ENCODE results near the gene TSTD1. TPM values are rescaled to one million over a fixed set of nuclear protein-coding genes. Genes with fewer than 3 reads are reported as not detected.

TSTD1 gene
- total and polyA plus RNA-seq, 2 experiments from 2014 or later = 94.9 to 244 TPM

DNA sequence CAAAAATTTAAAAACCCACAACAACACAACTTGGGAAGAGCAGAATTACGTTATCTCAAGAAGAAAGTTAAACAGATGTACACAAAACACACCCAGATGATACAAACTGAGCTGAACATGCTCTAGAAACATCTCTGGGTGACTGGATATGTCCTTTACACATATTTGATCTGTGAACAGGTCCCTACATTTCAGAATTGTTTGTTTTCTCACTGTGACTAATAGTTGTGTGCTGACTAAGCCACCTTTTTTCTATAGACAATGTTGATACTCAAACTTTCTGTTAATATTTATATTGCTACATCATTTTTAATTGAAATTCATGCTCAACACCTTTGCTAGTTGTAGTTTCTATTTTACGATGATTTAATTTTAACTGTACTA lies 16.8 kb downstream of the TSTD1 start (continued):
- TF ChIP-seq, protein P1, sequence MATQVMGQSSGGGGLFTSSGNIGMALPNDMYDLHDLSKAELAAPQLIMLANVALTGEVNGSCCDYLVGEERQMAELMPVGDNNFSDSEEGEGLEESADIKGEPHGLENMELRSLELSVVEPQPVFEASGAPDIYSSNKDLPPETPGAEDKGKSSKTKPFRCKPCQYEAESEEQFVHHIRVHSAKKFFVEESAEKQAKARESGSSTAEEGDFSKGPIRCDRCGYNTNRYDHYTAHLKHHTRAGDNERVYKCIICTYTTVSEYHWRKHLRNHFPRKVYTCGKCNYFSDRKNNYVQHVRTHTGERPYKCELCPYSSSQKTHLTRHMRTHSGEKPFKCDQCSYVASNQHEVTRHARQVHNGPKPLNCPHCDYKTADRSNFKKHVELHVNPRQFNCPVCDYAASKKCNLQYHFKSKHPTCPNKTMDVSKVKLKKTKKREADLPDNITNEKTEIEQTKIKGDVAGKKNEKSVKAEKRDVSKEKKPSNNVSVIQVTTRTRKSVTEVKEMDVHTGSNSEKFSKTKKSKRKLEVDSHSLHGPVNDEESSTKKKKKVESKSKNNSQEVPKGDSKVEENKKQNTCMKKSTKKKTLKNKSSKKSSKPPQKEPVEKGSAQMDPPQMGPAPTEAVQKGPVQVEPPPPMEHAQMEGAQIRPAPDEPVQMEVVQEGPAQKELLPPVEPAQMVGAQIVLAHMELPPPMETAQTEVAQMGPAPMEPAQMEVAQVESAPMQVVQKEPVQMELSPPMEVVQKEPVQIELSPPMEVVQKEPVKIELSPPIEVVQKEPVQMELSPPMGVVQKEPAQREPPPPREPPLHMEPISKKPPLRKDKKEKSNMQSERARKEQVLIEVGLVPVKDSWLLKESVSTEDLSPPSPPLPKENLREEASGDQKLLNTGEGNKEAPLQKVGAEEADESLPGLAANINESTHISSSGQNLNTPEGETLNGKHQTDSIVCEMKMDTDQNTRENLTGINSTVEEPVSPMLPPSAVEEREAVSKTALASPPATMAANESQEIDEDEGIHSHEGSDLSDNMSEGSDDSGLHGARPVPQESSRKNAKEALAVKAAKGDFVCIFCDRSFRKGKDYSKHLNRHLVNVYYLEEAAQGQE (IDR thresholded peaks at IDR 0.05; ENCODE audit: unreplicated experiment) = no peak
- no peak for TF ChIP-seq ZNF331 (CRISPR knock-in tag; IDR thresholded peaks at IDR 0.05; ENCODE audit: low read depth)
- TF ChIP-seq STAT1 (IDR thresholded peaks at IDR 0.05; ENCODE audit: unreplicated experiment) = no peak
- TF ChIP-seq CREB1 (CRISPR knock-in tag; IDR thresholded peaks at IDR 0.05; ENCODE audit: low read depth) = no peak
- TF ChIP-seq ZNF114 (CRISPR knock-in tag; IDR thresholded peaks at IDR 0.05) = no peak
- TF ChIP-seq, protein P2, sequence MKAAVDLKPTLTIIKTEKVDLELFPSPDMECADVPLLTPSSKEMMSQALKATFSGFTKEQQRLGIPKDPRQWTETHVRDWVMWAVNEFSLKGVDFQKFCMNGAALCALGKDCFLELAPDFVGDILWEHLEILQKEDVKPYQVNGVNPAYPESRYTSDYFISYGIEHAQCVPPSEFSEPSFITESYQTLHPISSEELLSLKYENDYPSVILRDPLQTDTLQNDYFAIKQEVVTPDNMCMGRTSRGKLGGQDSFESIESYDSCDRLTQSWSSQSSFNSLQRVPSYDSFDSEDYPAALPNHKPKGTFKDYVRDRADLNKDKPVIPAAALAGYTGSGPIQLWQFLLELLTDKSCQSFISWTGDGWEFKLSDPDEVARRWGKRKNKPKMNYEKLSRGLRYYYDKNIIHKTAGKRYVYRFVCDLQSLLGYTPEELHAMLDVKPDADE (IDR thresholded peaks at IDR 0.05) = no peak
- TF ChIP-seq POLR2AphosphoS5 (IDR thresholded peaks at IDR 0.05; ENCODE audit: low read depth) = no peak
- TF ChIP-seq, protein P3, sequence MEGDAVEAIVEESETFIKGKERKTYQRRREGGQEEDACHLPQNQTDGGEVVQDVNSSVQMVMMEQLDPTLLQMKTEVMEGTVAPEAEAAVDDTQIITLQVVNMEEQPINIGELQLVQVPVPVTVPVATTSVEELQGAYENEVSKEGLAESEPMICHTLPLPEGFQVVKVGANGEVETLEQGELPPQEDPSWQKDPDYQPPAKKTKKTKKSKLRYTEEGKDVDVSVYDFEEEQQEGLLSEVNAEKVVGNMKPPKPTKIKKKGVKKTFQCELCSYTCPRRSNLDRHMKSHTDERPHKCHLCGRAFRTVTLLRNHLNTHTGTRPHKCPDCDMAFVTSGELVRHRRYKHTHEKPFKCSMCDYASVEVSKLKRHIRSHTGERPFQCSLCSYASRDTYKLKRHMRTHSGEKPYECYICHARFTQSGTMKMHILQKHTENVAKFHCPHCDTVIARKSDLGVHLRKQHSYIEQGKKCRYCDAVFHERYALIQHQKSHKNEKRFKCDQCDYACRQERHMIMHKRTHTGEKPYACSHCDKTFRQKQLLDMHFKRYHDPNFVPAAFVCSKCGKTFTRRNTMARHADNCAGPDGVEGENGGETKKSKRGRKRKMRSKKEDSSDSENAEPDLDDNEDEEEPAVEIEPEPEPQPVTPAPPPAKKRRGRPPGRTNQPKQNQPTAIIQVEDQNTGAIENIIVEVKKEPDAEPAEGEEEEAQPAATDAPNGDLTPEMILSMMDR (conservative IDR thresholded peaks at IDR 0.05; ENCODE audit: low read depth in 2 of 2) = no peak

DNA sequence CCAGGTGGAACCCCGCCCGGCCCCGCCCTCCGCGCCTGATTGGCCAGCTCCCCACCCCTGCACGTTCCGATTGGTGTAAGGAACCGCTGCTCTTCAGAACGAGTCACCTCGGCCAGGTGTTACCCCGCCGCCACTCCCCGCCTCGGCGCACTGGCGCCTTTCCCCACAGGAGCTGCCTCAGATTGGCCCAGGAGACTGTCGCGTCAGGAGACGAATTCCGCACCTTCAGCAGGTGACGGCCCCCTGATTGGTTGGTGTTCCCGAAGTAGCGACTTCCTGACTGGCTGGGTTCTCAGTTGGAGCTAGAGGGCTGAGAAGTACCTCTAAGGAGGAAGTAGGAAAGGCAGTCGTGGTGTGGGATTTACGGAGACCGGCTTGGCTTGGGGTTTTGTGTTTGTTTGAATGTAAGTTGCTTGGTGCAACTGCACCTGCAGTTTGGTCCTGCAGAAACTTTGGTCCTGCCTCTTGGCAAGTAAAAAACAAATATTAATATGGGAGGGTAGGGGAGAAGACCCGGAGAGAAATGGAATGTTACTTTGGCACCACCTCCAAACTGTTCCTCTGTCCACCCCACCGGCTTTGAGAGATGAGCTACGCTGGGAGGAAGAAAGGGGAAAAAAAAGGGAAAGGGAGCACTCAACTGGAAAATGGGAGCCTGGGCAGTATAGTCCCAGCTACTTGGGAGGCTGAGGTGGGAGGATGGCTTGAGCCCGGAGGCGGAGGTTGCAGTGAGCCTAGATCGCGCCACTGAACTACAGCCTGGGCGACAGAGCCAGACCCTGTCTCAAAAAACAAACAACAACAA lies 17.4 kb downstream of the TSTD1 start:
- Histone ChIP-seq H3K79me2 (replicated peaks; ENCODE audit: insufficient read depth) (peaks cover 44% of the 10 kb centered on the region), H3K4me2 (peak overlapping the region; percentile 69), H3K36me3 (ENCODE audit: insufficient read depth) (no peaks in the 10 kb centered on the region), H3K4me3 (peak overlapping the region; percentile 99), H3F3A (replicated peaks; ENCODE audit: low read depth) (peaks cover 13% of the 10 kb centered on the region), H3K9me2 (ENCODE audit: insufficient read depth) (no peaks in the 10 kb centered on the region), H4K20me1 (replicated peaks; ENCODE audit: insufficient read depth) (peaks cover 29% of the 10 kb centered on the region), H3K27me3 (ENCODE audit: insufficient read depth) (no peaks in the 10 kb centered on the region), H3K27ac (ENCODE audit: low read depth) (peak overlapping the region; percentile 84), H3K4me1 (ENCODE audit: insufficient read depth) (peaks cover 30% of the 10 kb centered on the region), H2AFZ (no peak overlapping the region)
- Mint-ChIP-seq H3K4me1 (peaks cover 47% of the 10 kb centered on the region), H3K27ac (peak overlapping the region; percentile 100), H3K36me3 (ENCODE audit: low read depth) (peaks cover 15% of the 10 kb centered on the region), H3K9me3 (no peaks in the 10 kb centered on the region; the same call in 2 of the 3 replicates), H3K4me3 (peak overlapping the region; percentile 89), H3K27me3 (ENCODE audit: insufficient read depth, low read depth, poor library complexity) (peaks cover 11% of the 10 kb centered on the region)
- peak; percentile 99 for DNase-seq (ENCODE audit: low spot score)
- peak; percentile 95 for ATAC-seq
- TF ChIP-seq, protein P3 (conservative IDR thresholded peaks at IDR 0.05; ENCODE audit: low read depth in 2 of 2) = no peak
- peak; percentile 91 for TF ChIP-seq CREB1 (CRISPR knock-in tag; IDR thresholded peaks at IDR 0.05; ENCODE audit: low read depth)
- TF ChIP-seq NANOG (IDR thresholded peaks at IDR 0.05; ENCODE audit: borderline replicate concordance) = no peak
- TF ChIP-seq EZH2phosphoT487 (IDR thresholded peaks at IDR 0.05; ENCODE audit: unreplicated experiment) = no peak
- TF ChIP-seq, protein P1 (IDR thresholded peaks at IDR 0.05; ENCODE audit: unreplicated experiment) = no peak
- TF ChIP-seq STAT1 (IDR thresholded peaks at IDR 0.05; ENCODE audit: unreplicated experiment) = no peak
- TF ChIP-seq EZH2 (IDR thresholded peaks at IDR 0.05; ENCODE audit: low read depth, unreplicated experiment) = no peak
- TF ChIP-seq JUNB (IDR thresholded peaks at IDR 0.05; ENCODE audit: unreplicated experiment) = no peak
- peak; percentile 93 for TF ChIP-seq POLR2AphosphoS5 (IDR thresholded peaks at IDR 0.05; ENCODE audit: low read depth)
- no peak for TF ChIP-seq ZNF114 (CRISPR knock-in tag; IDR thresholded peaks at IDR 0.05)
